GM23248 (cell line): ENCODE measurements around the gene FAM193B.

Experiments used
- EZH2 ChIP-seq: fragments of 200-600 bp; sonication (generic); IDR thresholded peaks from 2 replicates; pipeline ENCODE4 v1.6.1; 2018; ENCODE audit warnings: antibody characterized with exemption, mild to moderate bottlenecking; ENCODE audit not compliant: insufficient read depth, poor library complexity, severe bottlenecking
- EZH2phosphoT487 ChIP-seq: fragments of 200-600 bp; sonication (generic); IDR thresholded peaks from 2 replicates; pipeline ENCODE4 v1.6.1; 2018; ENCODE audit warnings: antibody characterized with exemption, moderate library complexity, mild to moderate bottlenecking, low read depth; ENCODE audit not compliant: insufficient read depth

DNA sequence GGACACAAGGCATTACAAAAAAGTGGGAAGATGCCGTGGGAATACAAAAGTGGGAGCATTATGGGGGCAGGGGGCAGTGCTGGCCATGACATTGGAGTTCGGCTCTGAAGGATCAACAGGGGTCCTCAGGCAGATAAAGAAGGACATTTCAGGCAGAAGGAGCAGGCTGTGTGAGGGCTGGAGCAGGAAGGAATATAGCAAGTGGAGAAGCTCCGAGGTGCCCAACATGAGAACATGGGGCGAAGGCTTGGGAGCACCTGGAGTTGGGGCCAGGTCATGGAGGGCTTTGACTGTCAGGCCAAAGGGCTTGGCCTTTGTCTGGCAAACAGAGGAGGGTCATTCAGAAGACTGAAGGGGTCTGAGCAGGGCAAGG is 48.1 kb upstream of the FAM193B start:
- no peak for TF ChIP-seq EZH2phosphoT487
- no peak for TF ChIP-seq EZH2
